Loucy (cell line): ENCODE data around the gene CCDC69.

Source experiments
- EZH2phosphoT487 ChIP-seq: fragments of 200-600 bp; IDR thresholded peaks from 2 replicates; pipeline ENCODE4 v1.6.1; 2018; ENCODE audit warnings: antibody characterized with exemption, mild to moderate bottlenecking, moderate library complexity, borderline replicate concordance
- TF ChIP-seq, protein P1 (sequence below): fragments of 200-600 bp; sonication (generic); conservative IDR thresholded peaks from 2 replicates; pipeline ENCODE4 v1.5.1; 2014; ENCODE audit warnings: mild to moderate bottlenecking, antibody characterized with exemption, low read length

DNA sequence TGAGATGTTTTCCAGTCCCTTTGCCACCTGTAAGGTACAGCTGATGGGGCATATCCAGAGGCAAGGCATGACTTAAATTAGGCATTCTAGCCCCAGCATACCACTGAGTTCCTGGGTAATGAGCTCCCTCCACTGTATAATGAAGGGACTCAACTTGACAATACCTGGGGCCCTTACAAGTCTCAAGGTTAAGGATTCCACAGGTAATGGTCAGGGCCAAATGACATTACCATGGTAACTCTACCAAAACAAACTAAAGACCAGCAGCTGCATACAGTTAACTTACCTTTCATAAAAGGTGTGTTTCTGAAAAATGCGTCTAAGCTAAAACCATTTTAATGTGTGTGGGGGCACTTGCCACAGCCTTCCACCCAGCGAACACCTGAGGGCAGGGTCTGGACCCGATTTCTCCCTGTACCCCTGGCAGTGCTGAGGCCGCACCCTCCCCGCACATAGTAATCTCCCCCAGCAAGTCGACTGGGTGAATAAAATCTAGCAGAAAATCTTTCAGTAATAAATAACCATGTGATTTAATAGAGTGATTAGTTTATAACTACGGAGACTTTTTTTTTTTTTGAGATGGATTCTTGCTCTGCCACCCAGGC is 24.2 kb downstream of the CCDC69 start:
- TF ChIP-seq, protein P1, sequence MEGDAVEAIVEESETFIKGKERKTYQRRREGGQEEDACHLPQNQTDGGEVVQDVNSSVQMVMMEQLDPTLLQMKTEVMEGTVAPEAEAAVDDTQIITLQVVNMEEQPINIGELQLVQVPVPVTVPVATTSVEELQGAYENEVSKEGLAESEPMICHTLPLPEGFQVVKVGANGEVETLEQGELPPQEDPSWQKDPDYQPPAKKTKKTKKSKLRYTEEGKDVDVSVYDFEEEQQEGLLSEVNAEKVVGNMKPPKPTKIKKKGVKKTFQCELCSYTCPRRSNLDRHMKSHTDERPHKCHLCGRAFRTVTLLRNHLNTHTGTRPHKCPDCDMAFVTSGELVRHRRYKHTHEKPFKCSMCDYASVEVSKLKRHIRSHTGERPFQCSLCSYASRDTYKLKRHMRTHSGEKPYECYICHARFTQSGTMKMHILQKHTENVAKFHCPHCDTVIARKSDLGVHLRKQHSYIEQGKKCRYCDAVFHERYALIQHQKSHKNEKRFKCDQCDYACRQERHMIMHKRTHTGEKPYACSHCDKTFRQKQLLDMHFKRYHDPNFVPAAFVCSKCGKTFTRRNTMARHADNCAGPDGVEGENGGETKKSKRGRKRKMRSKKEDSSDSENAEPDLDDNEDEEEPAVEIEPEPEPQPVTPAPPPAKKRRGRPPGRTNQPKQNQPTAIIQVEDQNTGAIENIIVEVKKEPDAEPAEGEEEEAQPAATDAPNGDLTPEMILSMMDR, result no peak
- TF ChIP-seq EZH2phosphoT487, result no peak
